Activated T-helper 17 cell treated with anti-CD3 and anti-CD28 coated beads, Interleukin-2, amount 50 U/mL, for 72 hours (primary cell): ENCODE results near the gene TFPI. TPM values are rescaled to one million over a fixed set of nuclear protein-coding genes. Genes with fewer than 3 reads are reported as not detected.

Source experiments
- ATAC-seq: fragments of 150-1000 bp; cut with Tn5 transposase; replicated peaks from 2 replicates; pipeline ENCODE4 v1.10.0; 2021; ENCODE audit warnings: mild to moderate bottlenecking, moderate library complexity
- H3K27ac Mint-ChIP-seq: one replicate; pipeline ENCODE4 v1.8.0; 2022; ENCODE audit warnings: mixed read lengths
- H3K27me3 Mint-ChIP-seq: one replicate; pipeline ENCODE4 v1.8.0; 2022; ENCODE audit warnings: mixed read lengths
- H3K36me3 Mint-ChIP-seq: one replicate; pipeline ENCODE4 v1.8.0; 2022; ENCODE audit warnings: low read depth, mild to moderate bottlenecking, mixed read lengths
- H3K4me1 Mint-ChIP-seq: one replicate; pipeline ENCODE4 v1.8.0; 2022; ENCODE audit warnings: mixed read lengths
- H3K4me3 Mint-ChIP-seq: one replicate; pipeline ENCODE4 v1.8.0; 2022; ENCODE audit warnings: mild to moderate bottlenecking, mixed read lengths
- H3K9me3 Mint-ChIP-seq: one replicate; pipeline ENCODE4 v1.8.0; 2022; ENCODE audit warnings: mixed read lengths
- total RNA-seq, 2 donors: library from RNA; stranded (reverse); gene quantifications; one replicate each; pipeline ENCODE4 v1.2.3, GENCODE V29; 2022

The TFPI gene
- total RNA-seq, 2 donors from 2014 or later, result 0.13 to 0.30 TPM

GRCh38 chr2:187461294-187462261, 92.7 kb downstream of the TFPI start:
- Mint-ChIP-seq H3K36me3 (no peaks in the 10 kb centered on the region), H3K27ac (no peak overlapping the region), H3K9me3 (no peaks in the 10 kb centered on the region), H3K4me3 (no peak overlapping the region), H3K27me3 (no peaks in the 10 kb centered on the region), H3K4me1 (no peaks in the 10 kb centered on the region)
- ATAC-seq, result no peak

- no peak for ATAC-seq
- Mint-ChIP-seq H3K4me1 (no peaks in the 10 kb centered on the region), H3K27ac (no peak overlapping the region), H3K4me3 (no peak overlapping the region), H3K27me3 (no peaks in the 10 kb centered on the region), H3K36me3 (no peaks in the 10 kb centered on the region), H3K9me3 (no peaks in the 10 kb centered on the region)
Measured at GRCh38 chr2:187459256-187459655, 95.0 kb downstream of the TFPI start.

GRCh38 chr2:187453078-187453641, 101.1 kb downstream of the TFPI start:
- Mint-ChIP-seq H3K27ac (no peak overlapping the region), H3K27me3 (no peaks in the 10 kb centered on the region)

GRCh38 chr2:187451510-187451909, 102.7 kb downstream of the TFPI start:
- no peak for ATAC-seq
- no peak overlapping the region for H3K27ac Mint-ChIP-seq
- H3K4me1 Mint-ChIP-seq, result peaks cover 4% of the 10 kb centered on the region
- H3K36me3 Mint-ChIP-seq, result no peaks in the 10 kb centered on the region
- no peaks in the 10 kb centered on the region for H3K27me3 Mint-ChIP-seq
- no peak overlapping the region for H3K4me3 Mint-ChIP-seq
- H3K9me3 Mint-ChIP-seq, result no peaks in the 10 kb centered on the region

More at GRCh38 chr2:187453078-187453641, 101.1 kb downstream of the TFPI start:
- ATAC-seq, result no peak
- Mint-ChIP-seq H3K36me3 (no peaks in the 10 kb centered on the region), H3K9me3 (no peaks in the 10 kb centered on the region), H3K4me3 (no peak overlapping the region), H3K4me1 (peaks cover 3% of the 10 kb centered on the region)

- no peak for ATAC-seq
- no peak overlapping the region for H3K4me3 Mint-ChIP-seq
- no peaks in the 10 kb centered on the region for H3K9me3 Mint-ChIP-seq
Measured at GRCh38 chr2:187447336-187447735, 106.9 kb downstream of the TFPI start.

GRCh38 chr2:187446711-187447110, 107.5 kb downstream of the TFPI start:
- no peaks in the 10 kb centered on the region for H3K27me3 Mint-ChIP-seq
- no peak for ATAC-seq
- H3K4me3 Mint-ChIP-seq, result no peak overlapping the region
- H3K36me3 Mint-ChIP-seq, result no peaks in the 10 kb centered on the region
- no peaks in the 10 kb centered on the region for H3K9me3 Mint-ChIP-seq
- peaks cover 4% of the 10 kb centered on the region for H3K4me1 Mint-ChIP-seq
- H3K27ac Mint-ChIP-seq, result no peak overlapping the region

More at GRCh38 chr2:187447336-187447735, 106.9 kb downstream of the TFPI start:
- Mint-ChIP-seq H3K27ac (no peak overlapping the region), H3K4me1 (peaks cover 4% of the 10 kb centered on the region), H3K36me3 (no peaks in the 10 kb centered on the region), H3K27me3 (no peaks in the 10 kb centered on the region)

GRCh38 chr2:187445051-187445450, 109.2 kb downstream of the TFPI start:
- Mint-ChIP-seq H3K27ac (no peak overlapping the region), H3K4me3 (no peak overlapping the region), H3K9me3 (no peaks in the 10 kb centered on the region), H3K4me1 (peaks cover 4% of the 10 kb centered on the region), H3K27me3 (no peaks in the 10 kb centered on the region), H3K36me3 (no peaks in the 10 kb centered on the region)
- ATAC-seq, result no peak

GRCh38 chr2:187442778-187443177, 111.5 kb downstream of the TFPI start:
- ATAC-seq, result no peak
- Mint-ChIP-seq H3K4me1 (no peaks in the 10 kb centered on the region), H3K27me3 (no peaks in the 10 kb centered on the region), H3K9me3 (no peaks in the 10 kb centered on the region), H3K27ac (no peak overlapping the region), H3K4me3 (no peak overlapping the region), H3K36me3 (no peaks in the 10 kb centered on the region)

- Mint-ChIP-seq H3K36me3 (no peaks in the 10 kb centered on the region), H3K27me3 (no peaks in the 10 kb centered on the region), H3K4me3 (no peak overlapping the region), H3K9me3 (no peaks in the 10 kb centered on the region), H3K27ac (no peak overlapping the region), H3K4me1 (no peaks in the 10 kb centered on the region)
- ATAC-seq, result no peak
Measured at GRCh38 chr2:187442378-187442777, 111.9 kb downstream of the TFPI start.

GRCh38 chr2:187440101-187440675, 114.0 kb downstream of the TFPI start:
- Mint-ChIP-seq H3K36me3 (no peaks in the 10 kb centered on the region), H3K4me3 (no peak overlapping the region), H3K4me1 (no peaks in the 10 kb centered on the region), H3K27ac (no peak overlapping the region), H3K9me3 (no peaks in the 10 kb centered on the region), H3K27me3 (no peaks in the 10 kb centered on the region)
- no peak for ATAC-seq

- Mint-ChIP-seq H3K27me3 (no peaks in the 10 kb centered on the region), H3K4me1 (no peaks in the 10 kb centered on the region)
Measured at GRCh38 chr2:187438455-187438854, 115.8 kb downstream of the TFPI start.

GRCh38 chr2:187435756-187436155, 118.5 kb downstream of the TFPI start:
- Mint-ChIP-seq H3K4me3 (no peak overlapping the region), H3K27me3 (no peaks in the 10 kb centered on the region), H3K4me1 (no peaks in the 10 kb centered on the region), H3K27ac (no peak overlapping the region), H3K36me3 (no peaks in the 10 kb centered on the region), H3K9me3 (no peaks in the 10 kb centered on the region)
- ATAC-seq, result no peak

More at GRCh38 chr2:187438455-187438854, 115.8 kb downstream of the TFPI start:
- no peaks in the 10 kb centered on the region for H3K36me3 Mint-ChIP-seq
- no peak overlapping the region for H3K27ac Mint-ChIP-seq
- H3K4me3 Mint-ChIP-seq, result no peak overlapping the region
- H3K9me3 Mint-ChIP-seq, result no peaks in the 10 kb centered on the region
- no peak for ATAC-seq

- Mint-ChIP-seq H3K4me1 (no peaks in the 10 kb centered on the region), H3K9me3 (no peaks in the 10 kb centered on the region), H3K27ac (no peak overlapping the region), H3K27me3 (no peaks in the 10 kb centered on the region), H3K4me3 (no peak overlapping the region), H3K36me3 (no peaks in the 10 kb centered on the region)
- ATAC-seq, result no peak
Measured at GRCh38 chr2:187435078-187435477, 119.2 kb downstream of the TFPI start.

- H3K4me1 Mint-ChIP-seq, result no peaks in the 10 kb centered on the region
- H3K36me3 Mint-ChIP-seq, result no peaks in the 10 kb centered on the region
- no peak overlapping the region for H3K4me3 Mint-ChIP-seq
- no peaks in the 10 kb centered on the region for H3K9me3 Mint-ChIP-seq
- H3K27ac Mint-ChIP-seq, result no peak overlapping the region
- no peaks in the 10 kb centered on the region for H3K27me3 Mint-ChIP-seq
- no peak for ATAC-seq
Measured at GRCh38 chr2:187434342-187434785, 119.9 kb downstream of the TFPI start.

- Mint-ChIP-seq H3K36me3 (no peaks in the 10 kb centered on the region), H3K27me3 (no peaks in the 10 kb centered on the region), H3K4me3 (no peak overlapping the region), H3K4me1 (no peaks in the 10 kb centered on the region), H3K27ac (no peak overlapping the region), H3K9me3 (no peaks in the 10 kb centered on the region)
- ATAC-seq, result no peak
Measured at GRCh38 chr2:187431911-187432310, 122.3 kb downstream of the TFPI start.
